Activated CD8-positive, alpha-beta T cell treated with anti-CD3 and anti-CD28 coated beads for 36 hours (primary cell): ENCODE results near the gene MYLK. TPM values are rescaled to one million over a fixed set of nuclear protein-coding genes. Genes with fewer than 3 reads are reported as not detected.

Experiments
- ATAC-seq: fragments of 200-7000 bp; cut with Tn5 transposase; one replicate; pipeline ENCODE4 v1.10.0; 2021; ENCODE audit warnings: mild to moderate bottlenecking, moderate library complexity
- CTCF ChIA-PET: fragments of 350-600 bp; sonication (Branson Sonifier 250); formaldehyde crosslinking; loops from one replicate; lab custom pipeline; 2021; ENCODE audit warnings: antibody characterized with exemption; lab: Charles Lee
- POLR2A ChIA-PET: fragments of 350-600 bp; sonication (Branson Sonifier 250); formaldehyde crosslinking; loops from one replicate; lab custom pipeline; 2021; ENCODE audit warnings: antibody characterized with exemption; lab: Charles Lee
- DNase-seq: peaks from one replicate; pipeline ENCODE4 v3.0.0-alpha.2; 2020
- H3K27ac Mint-ChIP-seq: one replicate; pipeline ENCODE4 v1.8.0; 2021; ENCODE audit warnings: mild to moderate bottlenecking, mixed read lengths
- H3K27me3 Mint-ChIP-seq: one replicate; pipeline ENCODE4 v1.8.0; 2021; ENCODE audit warnings: mixed read lengths
- H3K36me3 Mint-ChIP-seq: one replicate; pipeline ENCODE4 v1.8.0; 2021; ENCODE audit warnings: low read depth, mixed read lengths
- H3K4me1 Mint-ChIP-seq: one replicate; pipeline ENCODE4 v1.8.0; 2021; ENCODE audit warnings: low read depth, mixed read lengths
- H3K4me3 Mint-ChIP-seq: one replicate; pipeline ENCODE4 v1.8.0; 2021; ENCODE audit warnings: mild to moderate bottlenecking, moderate library complexity, mixed read lengths
- H3K9me3 Mint-ChIP-seq: one replicate; pipeline ENCODE4 v1.8.0; 2021; ENCODE audit warnings: mixed read lengths
- intact Hi-C: fragments of 100-400 bp; cut with micrococcal nuclease; formaldehyde crosslinking; loops from one replicate; pipeline ENCODE4 v1.10.0; 2022
- total RNA-seq, 2 experiments: library from RNA; stranded (reverse); gene quantifications; one replicate each; pipeline ENCODE4 v1.2.3, GENCODE V29; 2021
- TF ChIP-seq, protein P1 (sequence below): fragments of 200-600 bp; IDR thresholded peaks from one replicate; pipeline ENCODE4 v1.8.0; 2022; ENCODE audit warnings: antibody characterized with exemption, mild to moderate bottlenecking

Gene MYLK
- total RNA-seq, 2 experiments from 2014 or later, result 0.34 TPM; not detected in 1

DNA sequence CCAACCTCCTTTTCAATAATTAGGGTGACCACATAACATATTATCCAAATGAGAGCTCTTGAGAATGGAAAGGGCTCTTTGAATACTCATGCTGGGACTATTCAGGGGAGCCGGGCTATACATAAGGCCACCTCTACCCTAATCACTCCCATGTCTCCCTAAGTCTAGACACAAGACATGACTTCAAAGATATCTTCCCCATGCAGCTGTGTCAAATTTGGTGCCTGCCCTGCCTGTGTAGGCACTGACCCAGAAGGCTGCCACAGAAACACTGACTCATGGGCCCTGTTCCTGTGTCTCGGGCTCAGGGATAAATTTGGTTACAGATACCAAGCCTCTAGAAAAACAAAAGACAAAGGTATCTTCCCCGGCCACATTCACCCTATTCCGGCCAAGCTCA lies 70.3 kb downstream of the MYLK start:
- DNase-seq (no peak), ATAC-seq (no peak)
- ChIA-PET POLR2A (interaction anchor here (1.0 kb wide), 1 partner anchor 14 kb away, joined by 3 read pairs; no protein-coding TSS in a partner anchor), CTCF (no interaction called here)
- Mint-ChIP-seq H3K27me3 (no peaks in the 10 kb centered on the region), H3K27ac (no peak overlapping the region), H3K4me3 (no peak overlapping the region), H3K9me3 (no peaks in the 10 kb centered on the region), H3K4me1 (no peaks in the 10 kb centered on the region), H3K36me3 (no peaks in the 10 kb centered on the region)
- TF ChIP-seq, protein P1, sequence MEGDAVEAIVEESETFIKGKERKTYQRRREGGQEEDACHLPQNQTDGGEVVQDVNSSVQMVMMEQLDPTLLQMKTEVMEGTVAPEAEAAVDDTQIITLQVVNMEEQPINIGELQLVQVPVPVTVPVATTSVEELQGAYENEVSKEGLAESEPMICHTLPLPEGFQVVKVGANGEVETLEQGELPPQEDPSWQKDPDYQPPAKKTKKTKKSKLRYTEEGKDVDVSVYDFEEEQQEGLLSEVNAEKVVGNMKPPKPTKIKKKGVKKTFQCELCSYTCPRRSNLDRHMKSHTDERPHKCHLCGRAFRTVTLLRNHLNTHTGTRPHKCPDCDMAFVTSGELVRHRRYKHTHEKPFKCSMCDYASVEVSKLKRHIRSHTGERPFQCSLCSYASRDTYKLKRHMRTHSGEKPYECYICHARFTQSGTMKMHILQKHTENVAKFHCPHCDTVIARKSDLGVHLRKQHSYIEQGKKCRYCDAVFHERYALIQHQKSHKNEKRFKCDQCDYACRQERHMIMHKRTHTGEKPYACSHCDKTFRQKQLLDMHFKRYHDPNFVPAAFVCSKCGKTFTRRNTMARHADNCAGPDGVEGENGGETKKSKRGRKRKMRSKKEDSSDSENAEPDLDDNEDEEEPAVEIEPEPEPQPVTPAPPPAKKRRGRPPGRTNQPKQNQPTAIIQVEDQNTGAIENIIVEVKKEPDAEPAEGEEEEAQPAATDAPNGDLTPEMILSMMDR, result no peak
- intact Hi-C loops, result no loop called here

DNA sequence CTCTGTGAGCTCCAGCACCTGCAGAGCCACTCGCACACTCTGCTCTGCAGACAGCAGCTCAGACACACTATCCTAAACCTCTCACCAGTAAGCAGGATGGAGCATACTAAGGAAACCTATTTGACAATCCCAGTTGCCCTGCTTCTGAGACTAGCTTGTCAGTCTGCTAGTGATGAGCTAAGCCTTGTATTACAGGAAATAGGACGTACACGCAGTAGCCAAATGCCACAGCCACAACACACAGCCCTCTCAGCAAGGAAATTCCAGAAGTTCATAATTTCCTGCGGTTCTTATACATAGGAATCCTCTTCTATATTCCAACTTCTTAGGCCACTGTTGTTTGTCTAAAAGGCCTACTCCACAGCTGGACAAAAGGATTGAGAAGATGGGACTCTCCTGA lies 74.5 kb downstream of the MYLK start:
- ChIA-PET CTCF (interaction anchor here (0.5 kb wide), 1 partner anchor 18 kb away, joined by 3 read pairs; no protein-coding TSS in a partner anchor), POLR2A (no interaction called here)
- Mint-ChIP-seq H3K9me3 (no peaks in the 10 kb centered on the region), H3K4me3 (no peak overlapping the region), H3K27me3 (no peaks in the 10 kb centered on the region), H3K4me1 (no peaks in the 10 kb centered on the region), H3K36me3 (no peaks in the 10 kb centered on the region), H3K27ac (no peak overlapping the region)
- TF ChIP-seq, protein P1, result no peak
- intact Hi-C loops, result no loop called here
- ATAC-seq (no peak), DNase-seq (no peak)

DNA sequence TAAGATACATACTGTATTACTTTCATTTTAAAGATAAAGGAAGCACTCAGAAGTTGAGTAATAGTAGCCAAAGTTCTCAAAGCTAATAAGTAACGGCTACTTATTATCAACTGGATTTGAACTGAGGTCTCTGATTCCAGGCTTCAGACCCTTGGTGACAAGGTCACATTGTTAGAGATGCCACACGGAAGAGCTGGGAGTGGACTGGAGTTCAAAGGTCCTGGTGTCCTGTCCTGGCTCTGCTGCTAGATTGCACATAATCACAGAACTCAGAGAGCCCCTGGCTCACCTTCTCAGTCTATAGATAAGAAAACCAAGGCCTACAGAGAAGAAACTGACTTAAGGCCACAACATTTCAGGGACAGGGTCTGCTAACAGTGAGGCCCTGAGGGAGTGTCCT lies 75.3 kb downstream of the MYLK start:
- no peak for DNase-seq
- ATAC-seq, result no peak
- intact Hi-C loops, result no loop called here
- no peak overlapping the region for H3K27ac Mint-ChIP-seq
- CTCF ChIA-PET, result no interaction called here
- H3K4me3 Mint-ChIP-seq, result no peak overlapping the region
- no peaks in the 10 kb centered on the region for H3K36me3 Mint-ChIP-seq
- TF ChIP-seq, protein P1, result no peak
- H3K4me1 Mint-ChIP-seq, result no peaks in the 10 kb centered on the region
- no peaks in the 10 kb centered on the region for H3K27me3 Mint-ChIP-seq
- POLR2A ChIA-PET, result no interaction called here
- H3K9me3 Mint-ChIP-seq, result no peaks in the 10 kb centered on the region

DNA sequence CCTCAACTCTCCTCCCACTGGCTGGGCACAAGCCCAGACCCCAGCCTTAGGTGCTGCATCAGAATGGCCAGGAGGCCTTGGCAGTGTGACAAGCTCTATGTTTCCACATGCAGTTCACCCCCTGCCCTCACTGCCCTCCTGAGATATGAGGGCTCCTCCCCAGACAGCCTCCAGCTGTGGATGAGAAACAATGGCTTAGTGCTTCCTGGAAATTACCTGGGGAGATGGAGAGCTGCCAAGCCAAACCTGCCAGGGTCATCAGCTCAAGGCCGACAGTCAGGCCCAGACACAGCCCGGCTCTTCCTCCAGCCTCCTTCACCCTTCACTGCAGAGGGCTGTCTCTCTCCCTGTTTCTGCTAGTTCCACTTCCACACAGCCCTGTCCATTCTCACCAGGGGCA lies 76.3 kb downstream of the MYLK start:
- intact Hi-C loops, result no loop called here
- ATAC-seq (no peak), DNase-seq (no peak)
- H3K4me1 Mint-ChIP-seq, result no peaks in the 10 kb centered on the region
- TF ChIP-seq, protein P1, result no peak
- H3K36me3 Mint-ChIP-seq, result no peaks in the 10 kb centered on the region
- H3K4me3 Mint-ChIP-seq, result no peak overlapping the region
- ChIA-PET CTCF (no interaction called here), POLR2A (no interaction called here)
- H3K27ac Mint-ChIP-seq, result no peak overlapping the region
- H3K27me3 Mint-ChIP-seq, result no peaks in the 10 kb centered on the region
- no peaks in the 10 kb centered on the region for H3K9me3 Mint-ChIP-seq

DNA sequence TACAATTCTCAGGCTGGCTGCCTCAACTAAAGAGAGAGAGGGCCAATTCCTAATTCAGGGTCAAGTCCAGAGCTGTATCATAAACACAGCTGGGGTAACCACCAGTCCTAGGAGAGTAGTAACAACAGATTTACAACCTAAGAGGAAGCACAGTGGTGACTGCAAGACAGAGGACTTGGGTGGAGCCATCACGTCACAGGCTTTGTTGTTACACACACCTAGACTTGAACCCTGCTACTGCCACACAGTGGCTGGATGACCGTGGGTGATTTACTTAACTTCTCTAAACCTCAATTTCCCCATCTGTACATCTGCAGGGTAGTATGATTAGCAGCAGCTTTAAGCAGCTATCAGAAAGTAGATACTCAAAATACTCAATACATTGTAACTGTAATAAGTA lies 78.6 kb downstream of the MYLK start:
- H3K36me3 Mint-ChIP-seq, result no peaks in the 10 kb centered on the region
- TF ChIP-seq, protein P1, result no peak
- DNase-seq, result no peak
- no peak overlapping the region for H3K27ac Mint-ChIP-seq
- no peak overlapping the region for H3K4me3 Mint-ChIP-seq
- intact Hi-C loops, result no loop called here
- H3K9me3 Mint-ChIP-seq, result no peaks in the 10 kb centered on the region
- POLR2A ChIA-PET, result no interaction called here
- no peaks in the 10 kb centered on the region for H3K4me1 Mint-ChIP-seq
- CTCF ChIA-PET, result no interaction called here
- no peaks in the 10 kb centered on the region for H3K27me3 Mint-ChIP-seq
- no peak for ATAC-seq
